ENCODE data around the gene BABAM2. TPM values are rescaled to one million over a fixed set of nuclear protein-coding genes. Genes with fewer than 3 reads are reported as not detected.

BABAM2 gene
- total RNA-seq, 2 donors from 2014 or later = 36.4 to 40.9 TPM

GRCh38 chr2:27903649-27904404, 13.3 kb downstream of the BABAM2 start:
- TF ChIP-seq CTCF (conservative IDR thresholded peaks at IDR 0.05) = no peak
- 93 to 94% methylated on average over 10 of the region's 10 CpGs for WGBS, 2 experiments (ENCODE audit: insufficient coverage in 1 of 2, insufficient read length in 1 of 2)
- H3K4me1 ChIP-seq (ENCODE audit: control insufficient read depth, insufficient read depth, low read length) = no peaks in the 10 kb centered on the region
- Mint-ChIP-seq H3K9me3 (no peaks in the 10 kb centered on the region), H3K4me3 (no peak overlapping the region), H3K36me3 (ENCODE audit: low read depth) (no peaks in the 10 kb centered on the region), H3K4me1 (no peaks in the 10 kb centered on the region), H3K27ac (no peak overlapping the region), H3K27me3 (ENCODE audit: insufficient read depth) (no peaks in the 10 kb centered on the region)
- no peak for DNase-seq
- H3K27me3 ChIP-seq (ENCODE audit: control insufficient read depth, insufficient read depth, low read length, poor library complexity, severe bottlenecking) = no peaks in the 10 kb centered on the region
- H3K9me3 ChIP-seq (ENCODE audit: control insufficient read depth, low read length) = no peaks in the 10 kb centered on the region
- H3K36me3 ChIP-seq (ENCODE audit: control insufficient read depth, insufficient read depth, low read length) = no peaks in the 10 kb centered on the region
- H3K4me3 ChIP-seq (ENCODE audit: low read length) = no peak overlapping the region
- no peak overlapping the region for H3K27ac ChIP-seq (ENCODE audit: low read depth, low read length)
- no peak overlapping the region for H3K9ac ChIP-seq (ENCODE audit: extremely low read depth, low read length, poor library complexity, severe bottlenecking)

- Histone ChIP-seq H3K27ac (ENCODE audit: low read depth, low read length) (no peak overlapping the region), H3K36me3 (ENCODE audit: control insufficient read depth, insufficient read depth, low read length) (no peaks in the 10 kb centered on the region), H3K4me3 (ENCODE audit: low read length) (no peak overlapping the region), H3K27me3 (ENCODE audit: control insufficient read depth, insufficient read depth, low read length, poor library complexity, severe bottlenecking) (no peaks in the 10 kb centered on the region), H3K9me3 (ENCODE audit: control insufficient read depth, low read length) (no peaks in the 10 kb centered on the region), H3K9ac (ENCODE audit: extremely low read depth, low read length, poor library complexity, severe bottlenecking) (no peak overlapping the region), H3K4me1 (ENCODE audit: control insufficient read depth, insufficient read depth, low read length) (no peaks in the 10 kb centered on the region)
- no peaks in the 10 kb centered on the region for H3K4me1 Mint-ChIP-seq
- no peak overlapping the region for H3K4me3 Mint-ChIP-seq
- WGBS, 2 experiments (ENCODE audit: insufficient coverage in 1 of 2, insufficient read length in 1 of 2) = 97 to 100% methylated on average over 1 of the region's 1 CpG
- TF ChIP-seq CTCF (conservative IDR thresholded peaks at IDR 0.05) = no peak
- H3K27ac Mint-ChIP-seq = no peak overlapping the region
- no peaks in the 10 kb centered on the region for H3K9me3 Mint-ChIP-seq
- H3K27me3 Mint-ChIP-seq (ENCODE audit: insufficient read depth) = no peaks in the 10 kb centered on the region
- no peaks in the 10 kb centered on the region for H3K36me3 Mint-ChIP-seq (ENCODE audit: low read depth)
- DNase-seq = no peak
Measured at GRCh38 chr2:27904405-27904665, 13.8 kb downstream of the BABAM2 start.

GRCh38 chr2:27906074-27906473, 15.5 kb downstream of the BABAM2 start:
- H3K27me3 Mint-ChIP-seq (ENCODE audit: insufficient read depth) = no peaks in the 10 kb centered on the region
- no peak overlapping the region for H3K4me3 Mint-ChIP-seq
- no peaks in the 10 kb centered on the region for H3K4me1 Mint-ChIP-seq
- 97 to 100% methylated on average over 1 of the region's 1 CpG for WGBS, 2 experiments (ENCODE audit: insufficient coverage in 1 of 2, insufficient read length in 1 of 2)
- H3K27ac Mint-ChIP-seq = no peak overlapping the region
- no peaks in the 10 kb centered on the region for H3K9me3 Mint-ChIP-seq
- Histone ChIP-seq H3K4me3 (ENCODE audit: low read length) (no peak overlapping the region), H3K27ac (ENCODE audit: low read depth, low read length) (no peak overlapping the region), H3K27me3 (ENCODE audit: control insufficient read depth, insufficient read depth, low read length, poor library complexity, severe bottlenecking) (no peaks in the 10 kb centered on the region), H3K9me3 (ENCODE audit: control insufficient read depth, low read length) (no peaks in the 10 kb centered on the region), H3K9ac (ENCODE audit: extremely low read depth, low read length, poor library complexity, severe bottlenecking) (no peak overlapping the region), H3K4me1 (ENCODE audit: control insufficient read depth, insufficient read depth, low read length) (no peaks in the 10 kb centered on the region), H3K36me3 (ENCODE audit: control insufficient read depth, insufficient read depth, low read length) (no peaks in the 10 kb centered on the region)
- DNase-seq = no peak
- H3K36me3 Mint-ChIP-seq (ENCODE audit: low read depth) = no peaks in the 10 kb centered on the region
- no peak for TF ChIP-seq CTCF (conservative IDR thresholded peaks at IDR 0.05)

Data from endodermal cell (in vitro differentiated cells).